ENCODE results near the gene KIAA0753.

KIAA0753 gene

GRCh38 chr17:6640536-6641246, at the start of gene KIAA0753, which contains the start of gene TXNDC17:
Gene KIAA0753 (minus strand): TSS chr17:6640711. CDS start chr17:6635103, 5,608 bp downstream.
Gene TXNDC17 (plus strand): TSS chr17:6641060. CDS start chr17:6641083, 23 bp downstream.
- DNase-seq, result peak; percentile 79

GRCh38 chr17:6688944-6689343, 48.4 kb upstream of the KIAA0753 start:
- no peak for DNase-seq

GRCh38 chr17:6686026-6686425, 45.5 kb upstream of the KIAA0753 start:
- no peak for DNase-seq

GRCh38 chr17:6684881-6685767, 44.6 kb upstream of the KIAA0753 start:
- no peak for DNase-seq

- no peak for DNase-seq
Measured at GRCh38 chr17:6684460-6684783, 43.9 kb upstream of the KIAA0753 start.

GRCh38 chr17:6683730-6684459, 43.4 kb upstream of the KIAA0753 start:
- DNase-seq, result no peak

GRCh38 chr17:6683081-6683684, 42.7 kb upstream of the KIAA0753 start:
- DNase-seq, result no peak

GRCh38 chr17:6682339-6682738, 41.8 kb upstream of the KIAA0753 start:
- no peak for DNase-seq

GRCh38 chr17:6681671-6682070, 41.2 kb upstream of the KIAA0753 start:
- no peak for DNase-seq

- no peak for DNase-seq
Measured at GRCh38 chr17:6681176-6681575, 40.7 kb upstream of the KIAA0753 start.

- no peak for DNase-seq
Measured at GRCh38 chr17:6679241-6679640, 38.7 kb upstream of the KIAA0753 start.

GRCh38 chr17:6677946-6678345, 37.4 kb upstream of the KIAA0753 start:
- no peak for DNase-seq

- DNase-seq, result no peak
Measured at GRCh38 chr17:6677158-6677831, 36.8 kb upstream of the KIAA0753 start.

GRCh38 chr17:6676802-6677157, 36.3 kb upstream of the KIAA0753 start:
- no peak for DNase-seq

GRCh38 chr17:6675201-6675825, 34.8 kb upstream of the KIAA0753 start:
- no peak for DNase-seq

GRCh38 chr17:6674586-6674985, 34.1 kb upstream of the KIAA0753 start:
- DNase-seq, result no peak

- DNase-seq, result no peak
Measured at GRCh38 chr17:6671431-6671830, 30.9 kb upstream of the KIAA0753 start.

GRCh38 chr17:6670999-6671398, 30.5 kb upstream of the KIAA0753 start:
- DNase-seq, result no peak

GRCh38 chr17:6670571-6670970, 30.1 kb upstream of the KIAA0753 start:
- no peak for DNase-seq

- DNase-seq, result no peak
Measured at GRCh38 chr17:6669479-6670212, 29.1 kb upstream of the KIAA0753 start.

- DNase-seq, result no peak
Measured at GRCh38 chr17:6668727-6669425, 28.4 kb upstream of the KIAA0753 start.

Data from NCI-H2171 (cell line).